ENCODE data around the gene SMAD6.

Gene SMAD6

GRCh38 chr15:66800584-66801235, 98.7 kb downstream of the SMAD6 start:
- no peak overlapping the region for H3K4me3 ChIP-seq (ENCODE audit: low read length)
- H3K36me3 ChIP-seq (ENCODE audit: control insufficient read depth, low read length) = no peaks in the 10 kb centered on the region
- H3K27ac ChIP-seq (ENCODE audit: low read depth, low read length) = no peak overlapping the region
- H4K20me1 ChIP-seq (ENCODE audit: control insufficient read depth, insufficient read depth, low read depth, low read length) = no peaks in the 10 kb centered on the region
- no peaks in the 10 kb centered on the region for H3K9me2 ChIP-seq (replicated peaks; ENCODE audit: control insufficient read depth, low read length)
- H3K4me2 ChIP-seq (ENCODE audit: low read length) = no peak overlapping the region
- no peaks in the 10 kb centered on the region for H3K4me1 ChIP-seq (ENCODE audit: control insufficient read depth, low read length)
- H3K9me3 ChIP-seq (ENCODE audit: control insufficient read depth, insufficient read depth, low read length) = no peaks in the 10 kb centered on the region
- H3F3A ChIP-seq (ENCODE audit: control insufficient read depth, insufficient read depth) = no peaks in the 10 kb centered on the region
- TF ChIP-seq CTCF (IDR thresholded peaks at IDR 0.05; ENCODE audit: low read depth, low read length, poor library complexity, severe bottlenecking) (no peak), EZH2phosphoT487 (IDR thresholded peaks at IDR 0.05; ENCODE audit: borderline replicate concordance, low read length) (no peak)
- H3K27me3 ChIP-seq (ENCODE audit: control insufficient read depth, low read length) = no peaks in the 10 kb centered on the region
- no peaks in the 10 kb centered on the region for H3K79me2 ChIP-seq (ENCODE audit: control insufficient read depth, low read length)

GRCh38 chr15:66801266-66801665, 99.2 kb downstream of the SMAD6 start:
- Histone ChIP-seq H4K20me1 (ENCODE audit: control insufficient read depth, insufficient read depth, low read depth, low read length) (no peaks in the 10 kb centered on the region), H3K9me3 (ENCODE audit: control insufficient read depth, insufficient read depth, low read length) (no peaks in the 10 kb centered on the region), H3K4me2 (ENCODE audit: low read length) (no peak overlapping the region), H3K27ac (ENCODE audit: low read depth, low read length) (no peak overlapping the region), H3K9me2 (replicated peaks; ENCODE audit: control insufficient read depth, low read length) (no peaks in the 10 kb centered on the region), H3K4me1 (ENCODE audit: control insufficient read depth, low read length) (no peaks in the 10 kb centered on the region), H3K36me3 (ENCODE audit: control insufficient read depth, low read length) (no peaks in the 10 kb centered on the region), H3K27me3 (ENCODE audit: control insufficient read depth, low read length) (no peaks in the 10 kb centered on the region), H3F3A (ENCODE audit: control insufficient read depth, insufficient read depth) (no peaks in the 10 kb centered on the region), H3K4me3 (ENCODE audit: low read length) (no peak overlapping the region), H3K79me2 (ENCODE audit: control insufficient read depth, low read length) (no peaks in the 10 kb centered on the region)
- TF ChIP-seq EZH2phosphoT487 (IDR thresholded peaks at IDR 0.05; ENCODE audit: borderline replicate concordance, low read length) = no peak
- TF ChIP-seq CTCF (IDR thresholded peaks at IDR 0.05; ENCODE audit: low read depth, low read length, poor library complexity, severe bottlenecking) = no peak

GRCh38 chr15:66802025-66803001, 100.3 kb downstream of the SMAD6 start:
- no peaks in the 10 kb centered on the region for H3K79me2 ChIP-seq (ENCODE audit: control insufficient read depth, low read length)
- no peaks in the 10 kb centered on the region for H4K20me1 ChIP-seq (ENCODE audit: control insufficient read depth, insufficient read depth, low read depth, low read length)
- H3K4me1 ChIP-seq (ENCODE audit: control insufficient read depth, low read length) = no peaks in the 10 kb centered on the region
- H3K36me3 ChIP-seq (ENCODE audit: control insufficient read depth, low read length) = no peaks in the 10 kb centered on the region
- H3F3A ChIP-seq (ENCODE audit: control insufficient read depth, insufficient read depth) = no peaks in the 10 kb centered on the region
- no peak overlapping the region for H3K4me2 ChIP-seq (ENCODE audit: low read length)
- no peak overlapping the region for H3K4me3 ChIP-seq (ENCODE audit: low read length)
- H3K27ac ChIP-seq (ENCODE audit: low read depth, low read length) = no peak overlapping the region
- no peak for TF ChIP-seq EZH2phosphoT487 (IDR thresholded peaks at IDR 0.05; ENCODE audit: borderline replicate concordance, low read length)
- TF ChIP-seq CTCF (IDR thresholded peaks at IDR 0.05; ENCODE audit: low read depth, low read length, poor library complexity, severe bottlenecking) = no peak
- H3K27me3 ChIP-seq (ENCODE audit: control insufficient read depth, low read length) = no peaks in the 10 kb centered on the region; the same call in 1 of the 2 replicates
- no peaks in the 10 kb centered on the region for H3K9me2 ChIP-seq (replicated peaks; ENCODE audit: control insufficient read depth, low read length)
- H3K9me3 ChIP-seq (ENCODE audit: control insufficient read depth, insufficient read depth, low read length) = no peaks in the 10 kb centered on the region

Data from DOHH2 (cell line).